A172 (cell line): ENCODE measurements around the gene RAB3IL1. TPM values are rescaled to one million over a fixed set of nuclear protein-coding genes. Genes with fewer than 3 reads are reported as not detected.

ENCODE experiments used
- DNase-seq: peaks from one replicate; pipeline ENCODE4 v3.0.0-alpha.2; 2015; ENCODE audit warnings: low spot score
- total RNA-seq: library from RNA; depleted of rRNA; stranded (reverse); fragments of >200 nt; shearing (Covaris generic); gene quantifications from 2 replicates; pipeline ENCODE4 v1.2.3, GENCODE V29; 2014

Gene RAB3IL1
- total RNA-seq, 1 experiment from 2014 or later, result 2.4 TPM

- DNase-seq, result no peak
These were observed 2.6 kb upstream of the RAB3IL1 start for GRCh38 chr11:61919705-61920631.

GRCh38 chr11:61918938-61919704 is 1.8 kb upstream of the RAB3IL1 start:
- no peak for DNase-seq

DNA sequence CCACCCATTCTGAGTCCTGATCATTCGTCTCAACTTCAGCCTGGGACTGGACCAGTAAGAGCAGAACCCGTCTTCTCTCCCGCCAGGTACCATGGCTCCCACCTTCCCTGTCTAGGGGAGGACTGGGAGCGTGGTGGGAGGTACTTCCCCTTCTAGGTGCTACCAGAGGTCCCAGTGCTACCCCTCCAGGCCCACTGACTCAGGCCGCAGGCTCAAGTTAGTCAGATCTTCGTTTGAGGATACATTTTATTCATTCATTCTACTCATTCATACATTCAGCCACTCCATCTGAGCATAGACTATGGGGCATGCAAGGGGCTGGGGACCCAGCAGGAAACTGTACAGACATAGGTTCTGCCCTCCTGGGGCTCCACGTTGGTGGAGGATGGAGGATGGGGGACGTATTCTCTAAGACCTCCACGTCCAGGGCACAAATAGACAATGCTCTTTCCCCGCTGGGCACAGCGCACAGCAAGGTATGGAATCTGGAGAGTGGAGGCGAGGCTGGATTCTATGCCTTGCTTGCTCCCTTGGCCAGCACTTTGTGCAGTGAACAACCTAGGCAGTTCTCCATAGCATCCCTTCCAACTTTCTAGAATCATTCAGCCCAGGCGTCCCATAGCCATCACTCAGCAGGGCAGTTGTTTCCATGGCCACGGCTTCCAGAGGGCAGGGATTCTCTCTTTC is 1.0 kb upstream of the RAB3IL1 start:
- DNase-seq, result no peak

DNA sequence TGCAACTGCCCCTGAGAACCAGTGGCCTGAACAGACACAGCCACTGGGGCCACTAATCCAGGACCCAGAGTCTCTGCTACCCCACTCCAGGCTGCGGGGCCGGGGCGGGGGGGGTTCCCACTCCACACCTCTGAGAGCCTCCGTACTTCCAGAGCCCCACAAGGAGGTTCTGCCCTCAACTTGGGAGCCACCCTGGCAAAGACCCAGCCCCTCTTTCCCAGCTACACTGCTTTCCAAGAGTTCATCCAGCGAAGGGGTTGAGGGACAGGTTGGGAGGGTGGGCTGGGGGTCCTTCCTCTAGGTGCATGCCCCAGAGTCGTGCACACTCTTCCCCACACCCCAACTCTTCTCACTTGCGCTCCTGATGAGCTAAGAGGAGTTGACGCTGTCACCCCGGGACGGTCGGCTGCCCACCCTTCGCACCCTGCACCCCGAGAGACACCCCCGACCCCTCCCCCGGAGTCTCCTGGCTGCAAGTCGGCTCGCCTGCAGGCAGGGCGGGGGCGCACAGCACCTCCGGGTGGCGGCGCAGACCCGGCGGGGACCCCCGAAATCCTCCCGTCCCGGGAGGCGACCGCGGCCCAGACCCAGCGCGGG is 531 bp downstream of the RAB3IL1 start:
- DNase-seq, result no peak

DNA sequence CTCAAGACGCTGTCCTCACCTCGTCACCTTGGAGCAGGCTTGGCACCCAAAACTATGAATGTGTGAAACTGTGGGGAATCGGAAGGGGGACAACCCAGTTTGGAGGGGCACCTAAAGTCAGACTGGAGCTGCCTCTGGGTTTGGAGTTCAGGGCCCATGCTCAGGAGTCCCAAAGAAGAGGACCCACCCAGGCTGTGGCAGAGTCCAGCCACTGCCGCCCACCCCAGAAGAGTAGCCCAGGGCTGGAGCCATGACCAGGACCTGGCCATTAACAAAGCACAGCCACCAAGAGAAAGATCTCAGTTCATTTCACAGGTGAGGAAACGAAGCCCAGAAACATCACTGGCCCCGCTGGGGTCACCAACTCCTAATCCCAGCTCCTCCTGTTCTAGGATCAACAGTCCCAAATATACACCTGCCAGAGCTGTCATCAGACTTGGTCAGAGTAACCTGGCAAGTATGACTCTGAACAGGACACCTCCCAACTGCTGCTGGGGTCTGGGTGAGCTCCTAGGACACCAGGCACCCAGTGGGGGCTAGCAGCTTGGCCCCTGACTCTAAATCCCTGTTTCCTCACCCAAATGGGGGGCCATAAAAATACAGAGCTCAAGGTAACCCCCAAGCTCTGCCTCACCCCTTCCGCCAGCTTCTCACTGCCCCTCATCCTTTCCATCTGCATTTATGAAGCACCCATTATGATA is 2.7 kb downstream of the RAB3IL1 start:
- no peak for DNase-seq

GRCh38 chr11:61913699-61914395 is 3.5 kb downstream of the RAB3IL1 start:
- DNase-seq, result no peak

GRCh38 chr11:61912991-61913698 is 4.2 kb downstream of the RAB3IL1 start:
- no peak for DNase-seq

- no peak for DNase-seq
These were observed 4.9 kb downstream of the RAB3IL1 start for GRCh38 chr11:61912530-61912898.

GRCh38 chr11:61911701-61912529 is 5.5 kb downstream of the RAB3IL1 start:
- DNase-seq, result no peak

DNA sequence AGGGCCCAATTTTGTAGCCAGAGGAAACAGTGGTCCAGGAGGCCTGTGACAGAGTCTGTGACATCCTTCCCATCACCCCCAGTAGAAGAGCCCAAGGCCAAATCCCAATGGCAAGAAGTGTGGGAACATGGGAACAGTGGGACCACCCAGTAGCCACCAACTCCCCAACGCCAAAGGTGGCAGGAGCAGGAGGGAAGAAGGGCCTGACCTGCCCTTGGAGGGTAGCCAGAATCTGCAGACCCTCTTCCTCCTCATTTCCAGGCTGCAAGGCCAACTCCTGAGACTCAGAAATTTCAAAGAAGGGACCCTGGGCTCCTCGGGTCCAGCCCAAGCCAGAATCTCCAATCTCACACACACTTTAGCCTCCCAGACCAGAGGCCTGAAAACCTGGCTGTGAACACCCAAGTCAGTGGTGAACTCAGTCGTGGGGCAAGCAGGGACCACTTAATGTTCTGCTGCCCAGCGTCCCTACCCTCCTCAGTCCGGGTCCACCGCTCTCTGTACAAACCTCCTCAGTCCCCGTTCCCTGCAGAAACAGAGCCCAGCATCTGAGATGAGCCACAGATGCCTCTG is 6.2 kb downstream of the RAB3IL1 start:
- no peak for DNase-seq

GRCh38 chr11:61910187-61911127 is 6.9 kb downstream of the RAB3IL1 start:
- no peak for DNase-seq

GRCh38 chr11:61908730-61909316 is 8.5 kb downstream of the RAB3IL1 start:
- no peak for DNase-seq

DNA sequence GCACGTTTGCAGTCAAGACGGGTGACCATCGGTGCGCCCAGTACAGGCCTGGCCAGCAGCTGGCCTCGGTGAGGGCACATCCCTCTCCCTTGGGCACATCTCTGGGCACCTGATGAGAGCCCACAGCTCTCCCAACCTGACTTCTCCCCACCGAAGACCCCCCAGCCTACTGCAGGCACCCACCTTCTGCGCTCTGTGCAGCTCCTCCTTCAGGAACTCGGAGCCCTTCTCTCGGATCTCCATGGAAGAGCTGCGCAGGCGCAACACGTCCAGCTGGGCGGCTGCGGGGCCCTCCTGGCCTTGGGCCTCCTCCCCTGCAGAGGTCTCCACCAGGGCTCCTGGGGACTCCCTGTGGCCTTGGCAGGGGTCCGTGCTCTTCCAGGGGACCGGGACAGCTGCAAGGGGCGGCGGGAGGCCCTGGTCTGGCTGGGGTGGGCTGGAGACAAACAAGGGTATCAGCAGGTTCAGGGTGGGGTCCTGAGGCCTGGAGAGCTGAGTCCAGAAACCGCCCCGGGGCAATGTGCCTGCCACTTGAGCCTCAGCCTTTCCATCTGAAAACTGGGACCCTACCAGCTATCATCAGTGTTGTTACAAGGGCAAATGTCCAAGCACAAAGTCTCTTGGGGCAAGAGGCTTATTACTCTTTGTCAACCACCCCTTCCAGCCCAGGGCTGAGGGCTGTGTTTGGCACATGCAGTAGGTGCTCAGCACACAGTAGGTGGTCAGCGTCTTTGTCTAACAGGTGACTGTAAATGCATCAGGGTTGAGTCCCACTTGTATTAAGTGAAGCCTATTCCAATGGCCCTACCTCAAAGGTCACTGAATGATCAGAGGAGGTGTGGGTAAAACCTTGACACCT is 9.3 kb downstream of the RAB3IL1 start:
- DNase-seq, result no peak

DNA sequence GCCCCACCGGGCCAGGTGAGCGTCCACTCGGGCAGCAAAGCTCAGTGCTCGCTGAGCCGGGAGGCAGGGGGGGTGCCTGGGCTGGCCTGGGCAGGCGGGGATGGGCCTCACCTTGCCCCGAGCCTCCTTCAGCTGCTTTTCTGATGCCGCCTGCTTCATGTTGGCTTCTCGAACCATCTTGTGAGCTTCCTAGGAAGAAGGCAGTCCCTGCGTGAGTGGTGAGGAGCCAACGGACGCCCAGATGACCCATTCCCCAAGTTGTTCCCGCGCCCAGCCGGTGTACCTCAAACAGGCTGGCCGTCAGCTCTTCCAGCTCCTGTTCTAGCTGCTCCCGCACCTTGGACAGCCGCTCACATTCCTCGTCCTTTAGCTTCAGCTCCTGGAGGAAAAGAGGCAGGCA is 10.1 kb downstream of the RAB3IL1 start:
- no peak for DNase-seq

GRCh38 chr11:61906522-61906909 is 10.8 kb downstream of the RAB3IL1 start:
- no peak for DNase-seq

DNA sequence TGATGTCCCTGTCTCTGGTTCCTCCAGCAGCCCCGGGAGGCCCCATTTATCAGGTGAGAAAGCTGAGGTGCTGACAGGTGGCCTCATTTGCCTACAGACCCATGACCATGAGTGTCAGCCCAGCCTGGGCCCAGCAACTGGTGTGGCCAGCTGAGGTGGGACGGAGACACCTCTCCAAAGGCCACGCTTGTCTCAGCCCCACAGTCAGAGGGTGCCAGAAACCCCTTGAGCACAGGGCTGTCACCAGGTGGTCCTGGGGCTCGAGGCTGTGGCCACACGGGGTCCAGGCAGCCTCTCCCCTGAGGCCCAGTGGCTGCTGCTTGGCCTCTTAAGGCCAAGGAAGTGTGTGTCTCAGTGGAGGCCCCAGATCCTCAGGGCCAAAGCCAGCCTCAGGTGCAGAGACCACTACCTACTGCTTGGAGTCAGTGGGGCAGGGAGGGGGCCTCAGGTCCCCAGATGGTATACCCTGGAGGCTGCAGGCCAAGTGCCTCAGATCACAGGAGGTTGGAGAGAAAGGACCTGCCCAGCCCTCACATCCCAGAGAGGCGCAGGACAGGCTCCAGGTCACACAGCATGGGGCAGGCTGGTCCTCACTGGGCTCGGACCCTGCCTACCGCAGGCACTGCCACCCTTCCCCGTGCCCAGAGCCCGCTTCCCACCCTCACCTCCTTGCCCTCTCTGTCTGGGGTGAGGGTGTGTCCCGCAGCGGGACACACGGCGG is 11.4 kb downstream of the RAB3IL1 start:
- no peak for DNase-seq
